Limb (tissue), 2 donors: ENCODE results near the gene SVIL.

ENCODE experiments used
- DNase-seq, 2 donors: peaks; one replicate each; pipeline ENCODE4 v3.0.0-alpha.2; 2016; ENCODE audit errors: extremely low spot score in 2 of 2

Gene SVIL

DNA sequence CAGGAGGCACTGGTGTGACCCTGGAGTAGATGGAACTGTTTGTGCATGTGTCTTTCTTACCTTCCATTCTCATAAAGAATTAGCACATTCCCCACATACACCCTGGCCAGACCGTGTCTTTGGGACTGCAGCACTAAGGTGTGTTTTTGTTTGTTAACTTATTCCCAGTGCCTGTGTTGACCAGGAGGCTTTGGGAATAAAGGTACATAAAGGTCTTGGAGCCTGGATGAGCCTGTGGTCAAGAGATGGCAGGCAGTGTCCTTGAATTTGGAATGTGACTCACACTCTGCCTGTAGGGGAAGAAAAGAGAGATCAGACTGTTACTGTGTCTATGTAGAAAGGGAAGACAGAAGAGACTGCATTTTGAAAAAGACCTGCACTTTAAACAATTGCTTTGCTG is 208.4 kb downstream of the SVIL start:
- no peak for DNase-seq

DNA sequence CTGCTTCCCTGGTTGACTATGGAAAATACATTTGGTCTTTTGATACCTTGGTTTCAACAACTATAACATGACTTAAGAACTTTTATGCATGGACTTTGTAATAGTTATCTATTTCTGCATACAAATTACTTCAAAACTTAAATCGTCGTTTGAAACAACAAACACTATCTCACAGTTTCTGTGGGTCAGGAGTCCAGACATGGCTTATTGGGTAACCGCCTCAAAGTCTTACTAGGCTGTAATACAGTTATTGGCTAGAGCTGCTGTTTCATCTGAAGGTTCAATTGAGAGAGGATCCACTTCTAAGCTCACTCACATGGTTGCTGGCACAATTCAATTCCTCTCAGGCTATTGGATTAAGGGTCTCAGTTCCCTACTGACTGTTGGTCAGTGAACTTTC is 210.8 kb downstream of the SVIL start:
- no peak for DNase-seq

DNA sequence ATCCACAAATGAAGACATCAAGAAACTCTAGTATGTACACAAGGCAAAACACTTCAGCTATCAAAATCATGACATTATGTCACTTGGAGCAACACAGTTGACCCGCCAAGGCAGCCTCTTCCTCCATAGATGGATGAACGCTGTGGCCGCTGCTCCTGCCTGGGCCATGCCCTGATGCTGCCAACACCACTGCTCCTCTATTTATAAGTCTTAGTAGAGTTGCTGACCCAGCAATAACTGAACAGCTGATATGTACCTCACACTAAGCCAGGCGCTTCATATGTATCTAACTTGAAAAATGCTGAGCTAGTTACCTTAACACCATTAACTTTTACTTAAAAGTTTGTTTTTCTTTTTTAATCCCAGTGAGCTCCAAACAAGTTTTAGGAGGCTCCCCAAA is 214.0 kb downstream of the SVIL start:
- DNase-seq, result no peak

DNA sequence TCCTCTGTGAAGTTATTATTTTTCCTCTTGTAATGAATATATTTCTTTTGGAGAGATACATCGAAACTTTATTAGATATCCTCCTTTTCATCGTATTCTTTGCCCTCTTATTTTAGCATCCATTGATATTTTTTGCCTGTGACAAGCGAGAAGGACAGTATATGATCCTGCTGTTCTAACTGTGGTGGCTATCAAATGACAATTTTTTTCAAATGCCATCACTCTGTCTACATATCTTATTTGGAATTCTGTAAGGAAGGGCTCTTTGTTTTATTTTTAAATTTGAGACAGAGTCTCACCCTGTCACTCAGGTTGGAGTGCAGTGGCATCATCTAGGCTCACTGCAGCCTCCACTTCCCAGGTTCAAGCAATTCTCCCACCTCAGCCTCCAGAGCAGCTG is 217.4 kb downstream of the SVIL start:
- DNase-seq, result no peak

DNA sequence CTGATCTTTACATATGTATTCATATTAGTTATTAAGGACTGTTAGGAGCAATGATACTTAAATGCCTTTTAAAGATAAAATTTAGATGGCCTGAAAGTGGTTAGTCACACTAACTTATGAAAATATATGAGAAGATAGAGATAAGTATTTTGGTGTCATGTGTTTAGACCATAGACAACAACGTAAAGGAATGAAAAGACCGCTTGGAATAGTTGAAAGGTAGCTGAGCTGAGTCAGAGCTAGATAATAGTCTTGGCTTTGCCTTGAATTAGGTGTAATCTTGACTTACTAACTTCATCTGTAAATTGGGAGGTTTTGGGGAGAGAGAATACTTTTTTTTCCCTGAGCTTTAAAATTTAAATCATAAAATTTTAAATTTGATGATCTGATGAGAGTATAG is 218.9 kb downstream of the SVIL start:
- no peak for DNase-seq

DNA sequence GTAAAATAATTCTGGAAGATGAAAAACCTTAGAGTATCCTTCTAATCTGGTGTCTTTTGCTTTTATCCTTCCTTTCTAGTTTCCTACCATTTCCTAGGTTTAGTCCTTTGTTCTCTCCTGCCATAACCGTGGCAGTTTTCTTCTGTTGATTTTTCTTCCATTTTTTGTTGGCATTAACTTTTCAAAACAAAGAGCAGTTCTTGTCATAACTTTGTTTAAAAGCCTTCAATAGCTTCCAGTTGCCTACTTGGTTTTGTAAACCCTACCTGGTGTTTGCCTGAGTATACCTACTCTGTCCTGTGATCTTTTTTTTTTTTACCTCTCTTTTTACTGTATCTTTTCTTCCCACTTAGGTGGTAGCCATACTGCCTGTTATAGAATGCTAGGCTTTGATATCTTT is 220.3 kb downstream of the SVIL start:
- DNase-seq, result no peak

DNA sequence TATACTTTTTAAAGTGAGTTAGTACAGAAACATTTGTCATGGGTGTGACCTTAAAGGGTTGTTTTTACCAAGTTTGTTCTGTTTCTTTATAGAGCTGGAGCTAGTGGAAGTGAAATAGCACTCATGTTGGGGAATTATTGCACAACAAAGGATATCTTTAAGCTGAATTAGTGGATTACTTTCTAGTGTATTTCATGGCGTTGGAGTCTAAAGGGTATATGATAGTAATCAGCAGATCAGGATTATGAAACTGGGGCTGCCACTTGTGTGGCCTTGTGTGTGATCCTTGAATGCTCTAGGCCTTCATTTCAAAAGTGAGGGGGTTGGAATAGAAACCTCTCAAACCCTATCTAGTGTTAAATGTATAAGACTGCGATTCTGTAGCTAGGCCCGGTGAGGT is 222.3 kb downstream of the SVIL start:
- no peak for DNase-seq

DNA sequence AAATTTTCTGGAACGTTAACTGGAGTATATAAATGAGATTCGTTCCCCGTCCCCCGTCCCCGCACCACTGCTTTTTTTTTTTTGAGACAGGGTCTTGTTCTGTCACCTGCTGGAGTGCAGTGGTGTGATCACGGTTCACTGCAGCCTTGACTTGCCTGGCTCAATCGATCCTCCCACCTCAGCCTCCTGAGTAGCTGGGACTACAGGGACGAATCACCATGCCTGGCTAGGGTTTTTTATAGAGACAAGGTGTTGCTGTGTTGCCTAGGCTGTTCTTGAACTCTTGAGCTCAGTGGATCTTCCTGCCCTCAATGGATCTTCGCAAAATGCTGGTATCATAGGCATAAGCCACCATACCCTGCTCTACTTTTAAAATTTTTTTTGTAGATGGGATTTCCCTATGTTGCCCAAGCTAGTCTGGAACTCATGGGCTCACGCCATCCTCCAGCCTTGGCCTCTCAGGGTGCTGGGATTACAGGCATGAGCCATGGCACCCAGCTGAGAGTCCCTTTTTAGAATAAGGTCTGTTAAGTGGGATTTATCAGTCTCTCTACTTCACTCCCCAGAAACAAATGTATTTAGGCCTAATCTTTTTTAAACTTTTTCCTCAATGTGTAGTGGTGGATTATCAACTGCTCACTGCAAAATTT is 223.0 kb downstream of the SVIL start:
- no peak for DNase-seq

DNA sequence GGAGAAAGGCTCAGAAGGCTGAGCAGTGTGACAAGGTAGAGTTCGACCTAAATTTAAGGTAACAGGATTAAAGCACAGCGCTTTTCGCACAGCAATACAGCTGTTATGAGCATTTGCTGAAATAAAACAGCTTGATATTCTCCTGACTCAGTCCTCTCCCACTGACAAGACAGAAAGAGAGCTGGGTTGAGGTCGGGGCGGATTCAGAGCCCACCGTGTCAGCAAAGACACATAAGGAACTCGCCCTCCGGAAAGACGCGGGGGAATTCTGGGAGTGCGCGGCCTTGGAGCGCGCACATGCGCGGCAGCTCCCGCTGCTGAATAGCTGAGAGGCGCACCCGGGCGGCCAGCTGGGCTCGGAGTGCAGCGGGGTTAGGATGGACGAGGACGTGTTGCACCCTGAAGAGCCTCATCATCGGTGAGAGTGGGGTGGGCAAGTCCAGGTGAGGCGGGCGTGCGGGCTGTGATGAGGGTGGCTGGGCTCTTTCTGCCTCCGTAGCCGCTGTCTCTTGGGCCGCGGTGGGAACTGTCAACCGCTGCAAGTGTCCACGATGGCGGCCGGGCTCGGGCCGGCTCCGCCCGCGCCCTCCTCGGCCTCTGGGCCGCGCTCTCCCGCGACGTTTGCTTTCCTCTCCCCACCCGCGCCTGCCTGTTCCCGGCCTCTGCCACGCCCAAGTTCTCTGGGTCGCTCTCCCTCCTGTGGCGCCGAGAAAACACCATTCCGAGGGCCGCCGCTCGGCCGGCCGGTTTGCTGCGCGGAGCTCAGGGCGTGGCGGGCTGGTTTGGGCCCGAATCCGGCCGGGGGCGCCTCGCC is 225.3 kb downstream of the SVIL start:
- peak; percentile 58 to 85 for DNase-seq

DNA sequence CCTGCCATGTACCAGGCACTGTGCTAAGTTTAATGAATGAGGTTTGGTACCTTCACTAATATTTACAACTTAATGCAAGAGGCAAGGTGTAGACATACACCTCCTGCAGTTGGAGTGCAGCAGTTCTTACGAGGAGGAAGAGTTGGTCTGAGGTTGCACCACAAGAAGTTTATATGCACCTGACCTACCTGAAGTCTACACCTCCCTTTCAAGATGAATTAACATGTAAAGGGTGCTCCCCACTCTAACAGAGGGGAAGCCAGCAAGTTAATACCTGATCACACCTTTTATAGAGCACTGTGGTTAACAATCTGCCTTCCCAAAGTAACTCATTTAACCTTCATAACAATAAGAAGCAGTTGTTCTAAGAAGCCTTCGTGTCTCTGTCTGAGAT is 225.9 kb downstream of the SVIL start:
- no peak for DNase-seq
